IMR-90 (cell line): ENCODE measurements around the gene CALML4.

ENCODE experiments used
- CEBPB ChIP-seq: IDR thresholded peaks from 2 replicates; pipeline ENCODE4 v1.6.1; 2012; ENCODE audit warnings: low read depth, low read length, improper control_type of control experiment
- POLR2A ChIP-seq: IDR thresholded peaks from 2 replicates; pipeline ENCODE4 v1.6.1; 2012; ENCODE audit warnings: mild to moderate bottlenecking, low read depth, low read length
- RCOR1 ChIP-seq: IDR thresholded peaks from 2 replicates; pipeline ENCODE4 v1.6.1; 2012; ENCODE audit warnings: mild to moderate bottlenecking, low read length, improper control_type of control experiment; ENCODE audit not compliant: insufficient replicate concordance
- RFX5 ChIP-seq: IDR thresholded peaks from 2 replicates; pipeline ENCODE4 v1.8.0; 2012; ENCODE audit warnings: low read depth, mild to moderate bottlenecking, low read length, moderate library complexity
- SMC3 ChIP-seq: fragments of 150-350 bp; IDR thresholded peaks from 2 replicates; pipeline ENCODE4 v1.6.1; 2016; ENCODE audit warnings: low read depth, mild to moderate bottlenecking, antibody characterized with exemption, low read length, moderate library complexity
- TF ChIP-seq, protein P1 (sequence below): conservative IDR thresholded peaks from 2 replicates; pipeline ENCODE4 v1.5.1; 2012; ENCODE audit warnings: mild to moderate bottlenecking, low read depth, low read length, improper control_type of control experiment

DNA sequence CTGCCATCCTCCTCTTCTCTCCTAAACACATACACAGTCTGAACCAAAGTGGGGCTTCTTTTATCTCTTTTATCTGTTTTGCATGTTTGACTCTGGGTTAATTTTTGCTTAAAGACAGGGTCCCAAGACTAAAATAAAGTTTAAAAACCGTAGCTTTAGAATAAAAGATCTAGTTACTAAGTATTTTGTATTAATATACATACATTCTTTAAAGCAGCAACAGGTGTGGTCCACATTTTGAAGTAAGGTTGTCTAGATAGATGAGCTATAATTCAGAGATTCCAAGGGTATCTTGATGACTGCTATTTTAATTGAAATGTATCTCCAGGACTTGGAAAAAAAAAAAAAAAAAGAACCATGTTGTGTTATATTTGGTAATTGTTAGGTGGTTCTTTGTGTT, 61.3 kb downstream of the CALML4 start:
- TF ChIP-seq, protein P1, sequence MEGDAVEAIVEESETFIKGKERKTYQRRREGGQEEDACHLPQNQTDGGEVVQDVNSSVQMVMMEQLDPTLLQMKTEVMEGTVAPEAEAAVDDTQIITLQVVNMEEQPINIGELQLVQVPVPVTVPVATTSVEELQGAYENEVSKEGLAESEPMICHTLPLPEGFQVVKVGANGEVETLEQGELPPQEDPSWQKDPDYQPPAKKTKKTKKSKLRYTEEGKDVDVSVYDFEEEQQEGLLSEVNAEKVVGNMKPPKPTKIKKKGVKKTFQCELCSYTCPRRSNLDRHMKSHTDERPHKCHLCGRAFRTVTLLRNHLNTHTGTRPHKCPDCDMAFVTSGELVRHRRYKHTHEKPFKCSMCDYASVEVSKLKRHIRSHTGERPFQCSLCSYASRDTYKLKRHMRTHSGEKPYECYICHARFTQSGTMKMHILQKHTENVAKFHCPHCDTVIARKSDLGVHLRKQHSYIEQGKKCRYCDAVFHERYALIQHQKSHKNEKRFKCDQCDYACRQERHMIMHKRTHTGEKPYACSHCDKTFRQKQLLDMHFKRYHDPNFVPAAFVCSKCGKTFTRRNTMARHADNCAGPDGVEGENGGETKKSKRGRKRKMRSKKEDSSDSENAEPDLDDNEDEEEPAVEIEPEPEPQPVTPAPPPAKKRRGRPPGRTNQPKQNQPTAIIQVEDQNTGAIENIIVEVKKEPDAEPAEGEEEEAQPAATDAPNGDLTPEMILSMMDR: no peak
- TF ChIP-seq RFX5 (no peak), CEBPB (no peak), POLR2A (no peak), SMC3 (no peak), RCOR1 (no peak)
